Measurements from ENCODE around the gene NT5E. TPM values are rescaled to one million over a fixed set of nuclear protein-coding genes. Genes with fewer than 3 reads are reported as not detected.

NT5E gene
- total and polyA plus RNA-seq, 2 donors (not counting 3 experiments of a cell fraction or from before 2014, with no cell fraction given) = 59.3 to 115 TPM

DNA sequence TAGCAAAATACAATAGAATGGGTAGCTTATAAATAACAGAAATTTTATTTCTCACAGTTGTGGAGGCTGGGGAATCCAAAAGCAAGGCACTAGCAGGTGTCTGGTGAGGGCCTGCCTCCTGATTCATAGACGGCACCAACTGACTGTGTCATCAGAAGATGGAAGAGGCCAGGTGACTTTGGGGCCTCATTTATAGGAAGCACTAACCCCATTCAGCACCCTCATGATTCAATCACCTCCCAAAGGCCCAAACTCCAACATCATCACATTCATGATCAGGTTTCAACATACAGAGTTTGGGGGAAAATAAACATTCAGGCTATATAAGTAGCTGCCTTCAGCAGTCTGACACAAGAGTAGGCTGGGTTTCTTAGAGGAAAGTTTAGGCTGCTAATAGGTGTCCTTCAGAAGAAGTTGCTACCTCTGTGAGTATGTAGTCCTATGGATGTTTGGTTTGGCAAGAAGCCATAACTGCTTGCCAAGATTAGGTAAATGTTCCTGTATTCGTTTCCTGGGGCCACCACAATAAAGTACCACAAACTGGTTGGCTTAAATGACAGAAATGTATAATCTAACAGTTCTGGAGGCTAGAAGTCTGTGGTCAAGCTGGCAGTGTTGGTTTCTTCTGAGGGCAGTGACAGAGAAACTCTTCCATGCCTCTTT, 48.8 kb downstream of the NT5E start:
- no peak overlapping the region for H3K27ac ChIP-seq (ENCODE audit: insufficient read depth, low read depth, low read length)
- no peaks in the 10 kb centered on the region for H3K36me3 ChIP-seq (ENCODE audit: control insufficient read depth in 2 of 2, extremely low read depth in 1 of 2, insufficient read depth in 2 of 2, low read length in 2 of 2)
- H3K4me1 ChIP-seq (ENCODE audit: control insufficient read depth, extremely low read depth, insufficient read depth, low read length) = peaks cover 7% of the 10 kb centered on the region
- H3K4me2 ChIP-seq (ENCODE audit: insufficient read depth, low read length) = no peak overlapping the region
- peak; percentile 43 for DNase-seq (ENCODE audit: low read depth, low spot score)
- TF ChIP-seq GATA2 (IDR thresholded peaks at IDR 0.05; ENCODE audit: insufficient read depth, insufficient read length, low read depth, low read length) (no peak), MYC (IDR thresholded peaks at IDR 0.05; ENCODE audit: low read depth, low read length) (no peak), FOS (IDR thresholded peaks at IDR 0.05; ENCODE audit: borderline replicate concordance, insufficient read depth, low read length) (no peak), POLR2AphosphoS5 (IDR thresholded peaks at IDR 0.05; ENCODE audit: insufficient read depth, low read depth, low read length) (no peak), POLR2A (IDR thresholded peaks at IDR 0.05; ENCODE audit: low read depth, low read length) (no peak), EZH2 (IDR thresholded peaks at IDR 0.05; ENCODE audit: borderline replicate concordance, low read depth, low read length, severe bottlenecking) (no peak), MAX (IDR thresholded peaks at IDR 0.05; ENCODE audit: insufficient read depth, insufficient read length) (no peak), JUN (IDR thresholded peaks at IDR 0.05; ENCODE audit: borderline replicate concordance, insufficient read depth, insufficient read length, low read depth) (no peak)
- TF ChIP-seq, protein P1, sequence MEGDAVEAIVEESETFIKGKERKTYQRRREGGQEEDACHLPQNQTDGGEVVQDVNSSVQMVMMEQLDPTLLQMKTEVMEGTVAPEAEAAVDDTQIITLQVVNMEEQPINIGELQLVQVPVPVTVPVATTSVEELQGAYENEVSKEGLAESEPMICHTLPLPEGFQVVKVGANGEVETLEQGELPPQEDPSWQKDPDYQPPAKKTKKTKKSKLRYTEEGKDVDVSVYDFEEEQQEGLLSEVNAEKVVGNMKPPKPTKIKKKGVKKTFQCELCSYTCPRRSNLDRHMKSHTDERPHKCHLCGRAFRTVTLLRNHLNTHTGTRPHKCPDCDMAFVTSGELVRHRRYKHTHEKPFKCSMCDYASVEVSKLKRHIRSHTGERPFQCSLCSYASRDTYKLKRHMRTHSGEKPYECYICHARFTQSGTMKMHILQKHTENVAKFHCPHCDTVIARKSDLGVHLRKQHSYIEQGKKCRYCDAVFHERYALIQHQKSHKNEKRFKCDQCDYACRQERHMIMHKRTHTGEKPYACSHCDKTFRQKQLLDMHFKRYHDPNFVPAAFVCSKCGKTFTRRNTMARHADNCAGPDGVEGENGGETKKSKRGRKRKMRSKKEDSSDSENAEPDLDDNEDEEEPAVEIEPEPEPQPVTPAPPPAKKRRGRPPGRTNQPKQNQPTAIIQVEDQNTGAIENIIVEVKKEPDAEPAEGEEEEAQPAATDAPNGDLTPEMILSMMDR (IDR thresholded peaks at IDR 0.05; ENCODE audit: extremely low read depth in 1 of 2, insufficient read depth in 1 of 2, low read depth in 1 of 2, low read length in 2 of 2) = no peak
- intact Hi-C loops (cut with micrococcal nuclease) = no loop called here
- no peaks in the 10 kb centered on the region for H3K9me1 ChIP-seq (replicated peaks; ENCODE audit: control insufficient read depth, extremely low read depth, insufficient read depth, low read length)
- ChIA-PET CTCF (interaction anchor here (0.6 to 2.1 kb wide), 8 partner anchors 15 to 166 kb away, joined by 3 to 13 read pairs (median 3); partner anchors contain the start of gene NT5E), POLR2A (no interaction called here)
- no peak overlapping the region for H2AFZ ChIP-seq (ENCODE audit: low read depth, low read length)
- H3K9ac ChIP-seq (replicated peaks; ENCODE audit: extremely low read depth, insufficient read depth, low read length) = no peak overlapping the region
- H3K9me3 ChIP-seq (replicated peaks; ENCODE audit: control insufficient read depth, insufficient read depth, low read length) = no peaks in the 10 kb centered on the region
- H3K27me3 ChIP-seq (ENCODE audit: control insufficient read depth in 2 of 2, insufficient read depth in 2 of 2, low read length in 2 of 2) = no peaks in the 10 kb centered on the region
- dilution Hi-C loops (cut with MboI; ENCODE audit: extremely low pct_ligation_motif_present, low sequenced_read_pairs) = no loop called here
- no peaks in the 10 kb centered on the region for H3K79me2 ChIP-seq (ENCODE audit: control insufficient read depth, insufficient read depth, low read length)
- peak; percentile 78 for FAIRE-seq
- no peak overlapping the region for H3K4me3 ChIP-seq (replicated peaks in 1 of 3; ENCODE audit: insufficient read depth in 1 of 3, low read depth in 1 of 3, low read length in 3 of 3)
- no peaks in the 10 kb centered on the region for H4K20me1 ChIP-seq (replicated peaks; ENCODE audit: control insufficient read depth, extremely low read depth, insufficient read depth, low read length)
- no TSS peak for BruUV-seq (replicated peaks)
